ENCODE measurements around the gene WDFY2. TPM values are rescaled to one million over a fixed set of nuclear protein-coding genes. Genes with fewer than 3 reads are reported as not detected.
"Not testable (repeated sequence)": the region's sequence is repeated elsewhere in the genome, so short reads cannot be mapped to it uniquely, and the experiment has no call there.

WDFY2 gene
- total RNA-seq, 2 donors from 2014 or later: 25.7 to 31.9 TPM

- Histone ChIP-seq H3K27ac (no peak overlapping the region), H3K4me3 (no peak overlapping the region), H3K4me1 (no peaks in the 10 kb centered on the region), H3K36me3 (replicated peaks in 1 of 2; ENCODE audit: insufficient read depth in 1 of 2, low read depth in 2 of 2) (no peaks in the 10 kb centered on the region), H3K9me3 (no peaks in the 10 kb centered on the region), H3K27me3 (no peaks in the 10 kb centered on the region)
- no peak for ATAC-seq
- WGBS, 2 donors: 86 to 88% methylated on average over 3 of the region's 3 CpGs
- no peak for DNase-seq
- TF ChIP-seq CTCF (IDR thresholded peaks at IDR 0.05) (no peak), POLR2A (IDR thresholded peaks at IDR 0.05) (no peak)
- intact Hi-C loops (cut with DNase I): no loop called here
Measured at GRCh38 chr13:51564252-51564651, 20.0 kb upstream of the WDFY2 start.

GRCh38 chr13:51564671-51565070 is 19.6 kb upstream of the WDFY2 start:
- no peak for TF ChIP-seq CTCF (IDR thresholded peaks at IDR 0.05)
- TF ChIP-seq POLR2A (IDR thresholded peaks at IDR 0.05): no peak
- Histone ChIP-seq H3K36me3 (replicated peaks in 1 of 2; ENCODE audit: insufficient read depth in 1 of 2, low read depth in 2 of 2) (no peaks in the 10 kb centered on the region), H3K4me1 (no peaks in the 10 kb centered on the region), H3K27ac (no peak overlapping the region), H3K9me3 (no peaks in the 10 kb centered on the region), H3K27me3 (no peaks in the 10 kb centered on the region), H3K4me3 (no peak overlapping the region)
- intact Hi-C loops (cut with DNase I): no loop called here
- DNase-seq: no peak
- 94% methylated on average over 1 of the region's 1 CpG; no CpG with 5 or more reads in 1 of the 2 donors for WGBS, 2 donors
- ATAC-seq: no peak

- not testable (repeated sequence) for H3K9me3 ChIP-seq
Measured at GRCh38 chr13:51569001-51569400, 15.3 kb upstream of the WDFY2 start.

GRCh38 chr13:51576754-51577153 is 7.5 kb upstream of the WDFY2 start:
- intact Hi-C loops (cut with DNase I): no loop called here
- H3K27me3 ChIP-seq: no peaks in the 10 kb centered on the region
- ATAC-seq (no peak), DNase-seq (no peak)
- 79 to 86% methylated on average over 1 of the region's 1 CpG for WGBS, 2 donors
- TF ChIP-seq CTCF (IDR thresholded peaks at IDR 0.05) (no peak), POLR2A (IDR thresholded peaks at IDR 0.05) (no peak)
- H3K27ac ChIP-seq: no peak overlapping the region
- H3K36me3 ChIP-seq (replicated peaks in 1 of 2; ENCODE audit: insufficient read depth in 1 of 2, low read depth in 2 of 2): no peaks in the 10 kb centered on the region
- no peak overlapping the region for H3K4me3 ChIP-seq
- H3K9me3 ChIP-seq: no peaks in the 10 kb centered on the region
- peaks cover 6% of the 10 kb centered on the region for H3K4me1 ChIP-seq

More at GRCh38 chr13:51569001-51569400, 15.3 kb upstream of the WDFY2 start:
- H3K36me3 ChIP-seq (replicated peaks in 1 of 2; ENCODE audit: insufficient read depth in 1 of 2, low read depth in 2 of 2); H3K27ac ChIP-seq; intact Hi-C loops (cut with DNase I); H3K4me3 ChIP-seq; ATAC-seq; H3K4me1 ChIP-seq; DNase-seq; H3K27me3 ChIP-seq: not testable (repeated sequence)
- WGBS, 2 donors: 85 to 92% methylated on average over 4 of the region's 4 CpGs

- intact Hi-C loops (cut with DNase I): no loop called here
- WGBS, 2 donors: 11 to 23% methylated on average over 4 of the region's 4 CpGs
- DNase-seq: no peak
- no peak for ATAC-seq
- no peak overlapping the region for H3K4me3 ChIP-seq
- no peak overlapping the region for H3K27ac ChIP-seq
- TF ChIP-seq POLR2A (IDR thresholded peaks at IDR 0.05) (no peak), CTCF (IDR thresholded peaks at IDR 0.05) (no peak)
- H3K36me3 ChIP-seq (replicated peaks in 1 of 2; ENCODE audit: insufficient read depth in 1 of 2, low read depth in 2 of 2): no peaks in the 10 kb centered on the region
- no peaks in the 10 kb centered on the region for H3K9me3 ChIP-seq
- H3K4me1 ChIP-seq: peaks cover 6% of the 10 kb centered on the region
- no peaks in the 10 kb centered on the region for H3K27me3 ChIP-seq
Measured at GRCh38 chr13:51577690-51578089, 6.6 kb upstream of the WDFY2 start.

Data from body of pancreas (tissue), 4 donors.